HAP-1 (cell line): Measurements from ENCODE around the gene NXN.

ENCODE experiments used
- DNase-seq, 2 experiments: peaks; one replicate each; pipeline ENCODE4 v3.0.0-alpha.2; 2016 to 2020; ENCODE audit warnings: low spot score in 2 of 2
- H3K27me3 ChIP-seq: fragments of 250-450 bp; sonication (Bioruptor Pico); 2 replicates; pipeline ENCODE4 v1.5.1; 2020; ENCODE audit warnings: low read depth, mild to moderate bottlenecking, moderate library complexity
- H3K36me3 ChIP-seq: fragments of 250-450 bp; sonication (Bioruptor Pico); replicated peaks from 2 replicates; pipeline ENCODE4 v1.5.1; 2020; ENCODE audit warnings: mild to moderate bottlenecking
- H3K4me1 ChIP-seq: fragments of 250-450 bp; sonication (Bioruptor Pico); 2 replicates; pipeline ENCODE4 v1.5.1; 2020; ENCODE audit warnings: mild to moderate bottlenecking
- H3K4me3 ChIP-seq: fragments of 250-450 bp; sonication (Bioruptor Pico); 2 replicates; pipeline ENCODE4 v1.5.1; 2020; ENCODE audit warnings: mild to moderate bottlenecking, moderate library complexity
- H3K9me3 ChIP-seq: fragments of 250-450 bp; sonication (Bioruptor Pico); 2 replicates; pipeline ENCODE4 v1.5.1; 2020; ENCODE audit warnings: mild to moderate bottlenecking, moderate library complexity
- in situ Hi-C: fragments of 300-500 bp; cut with MboI; formaldehyde crosslinking; loops from 3 replicates; pipeline ENCODE4 v1.14.3; 2020; ENCODE audit warnings: low sequenced_read_pairs, inconsistent platforms, mixed read lengths

NXN gene

GRCh38 chr17:979539-980405, at the start of gene NXN:
Gene NXN, minus strand, starts transcription at chr17:979776.
- Histone ChIP-seq H3K4me1 (peaks cover 14% of the 10 kb centered on the region), H3K27me3 (no peaks in the 10 kb centered on the region), H3K36me3 (no peaks in the 10 kb centered on the region), H3K4me3 (peak within 1 kb of the TSS; percentile 85), H3K9me3 (no peaks in the 10 kb centered on the region)
- in situ Hi-C loops, result no loop called here
- DNase-seq, result peak; percentile 68 to 92

- no peaks in the 10 kb centered on the region for H3K4me1 ChIP-seq
- no peaks in the 10 kb centered on the region for H3K36me3 ChIP-seq
- no peaks in the 10 kb centered on the region for H3K9me3 ChIP-seq
- DNase-seq, result no peak
- in situ Hi-C loops, result no loop called here
- no peak overlapping the region for H3K4me3 ChIP-seq
- H3K27me3 ChIP-seq, result no peaks in the 10 kb centered on the region
Measured at GRCh38 chr17:1027044-1027443, 47.5 kb upstream of the NXN start.

GRCh38 chr17:1026599-1026975, 47.0 kb upstream of the NXN start:
- Histone ChIP-seq H3K4me3 (no peak overlapping the region), H3K9me3 (no peaks in the 10 kb centered on the region), H3K36me3 (no peaks in the 10 kb centered on the region), H3K4me1 (no peaks in the 10 kb centered on the region), H3K27me3 (no peaks in the 10 kb centered on the region)
- no peak for DNase-seq
- in situ Hi-C loops, result no loop called here

GRCh38 chr17:1025733-1026598, 46.4 kb upstream of the NXN start:
- H3K9me3 ChIP-seq, result no peaks in the 10 kb centered on the region
- DNase-seq, result no peak
- H3K4me1 ChIP-seq, result no peaks in the 10 kb centered on the region
- in situ Hi-C loops, result no loop called here
- no peaks in the 10 kb centered on the region for H3K36me3 ChIP-seq
- H3K4me3 ChIP-seq, result no peak overlapping the region
- H3K27me3 ChIP-seq, result no peaks in the 10 kb centered on the region

GRCh38 chr17:1024076-1024475, 44.5 kb upstream of the NXN start:
- in situ Hi-C loops, result no loop called here
- no peaks in the 10 kb centered on the region for H3K4me1 ChIP-seq
- DNase-seq, result no peak

GRCh38 chr17:1022278-1023024, 42.9 kb upstream of the NXN start:
- Histone ChIP-seq H3K36me3 (no peaks in the 10 kb centered on the region), H3K4me1 (no peaks in the 10 kb centered on the region), H3K9me3 (no peaks in the 10 kb centered on the region), H3K4me3 (no peak overlapping the region), H3K27me3 (no peaks in the 10 kb centered on the region)
- in situ Hi-C loops, result no loop called here
- no peak for DNase-seq

More at GRCh38 chr17:1024076-1024475, 44.5 kb upstream of the NXN start:
- no peak overlapping the region for H3K4me3 ChIP-seq
- no peaks in the 10 kb centered on the region for H3K36me3 ChIP-seq
- H3K27me3 ChIP-seq, result no peaks in the 10 kb centered on the region
- H3K9me3 ChIP-seq, result no peaks in the 10 kb centered on the region

- H3K4me1 ChIP-seq, result no peaks in the 10 kb centered on the region
- H3K9me3 ChIP-seq, result no peaks in the 10 kb centered on the region
- in situ Hi-C loops, result no loop called here
- no peaks in the 10 kb centered on the region for H3K36me3 ChIP-seq
- no peaks in the 10 kb centered on the region for H3K27me3 ChIP-seq
- no peak for DNase-seq
- H3K4me3 ChIP-seq, result no peak overlapping the region
Measured at GRCh38 chr17:1021147-1021546, 41.6 kb upstream of the NXN start.

GRCh38 chr17:1019451-1019850, 39.9 kb upstream of the NXN start:
- DNase-seq, result no peak
- no peak overlapping the region for H3K4me3 ChIP-seq
- H3K27me3 ChIP-seq, result no peaks in the 10 kb centered on the region
- H3K9me3 ChIP-seq, result no peaks in the 10 kb centered on the region
- H3K36me3 ChIP-seq, result no peaks in the 10 kb centered on the region
- no peaks in the 10 kb centered on the region for H3K4me1 ChIP-seq
- in situ Hi-C loops, result no loop called here

- H3K4me1 ChIP-seq, result no peaks in the 10 kb centered on the region
- no peak for DNase-seq
- in situ Hi-C loops, result no loop called here
Measured at GRCh38 chr17:1018547-1018946, 39.0 kb upstream of the NXN start.

GRCh38 chr17:1013729-1014090, 34.1 kb upstream of the NXN start:
- no peak for DNase-seq
- Histone ChIP-seq H3K4me3 (no peak overlapping the region), H3K4me1 (no peaks in the 10 kb centered on the region), H3K27me3 (no peaks in the 10 kb centered on the region), H3K36me3 (no peaks in the 10 kb centered on the region), H3K9me3 (no peaks in the 10 kb centered on the region)
- in situ Hi-C loops, result no loop called here

More at GRCh38 chr17:1018547-1018946, 39.0 kb upstream of the NXN start:
- Histone ChIP-seq H3K27me3 (no peaks in the 10 kb centered on the region), H3K9me3 (no peaks in the 10 kb centered on the region), H3K4me3 (no peak overlapping the region), H3K36me3 (no peaks in the 10 kb centered on the region)

- Histone ChIP-seq H3K36me3 (no peaks in the 10 kb centered on the region), H3K9me3 (no peaks in the 10 kb centered on the region), H3K27me3 (no peaks in the 10 kb centered on the region), H3K4me1 (no peaks in the 10 kb centered on the region), H3K4me3 (no peak overlapping the region)
- in situ Hi-C loops, result no loop called here
- no peak for DNase-seq
Measured at GRCh38 chr17:1012823-1013728, 33.5 kb upstream of the NXN start.

- DNase-seq, result no peak
- in situ Hi-C loops, result no loop called here
- Histone ChIP-seq H3K4me1 (no peaks in the 10 kb centered on the region), H3K27me3 (no peaks in the 10 kb centered on the region), H3K9me3 (no peaks in the 10 kb centered on the region), H3K4me3 (no peak overlapping the region), H3K36me3 (no peaks in the 10 kb centered on the region)
Measured at GRCh38 chr17:1011760-1012735, 32.5 kb upstream of the NXN start.
